HepG2 (cell line): ENCODE results near the gene SASH1. TPM values are rescaled to one million over a fixed set of nuclear protein-coding genes. Genes with fewer than 3 reads are reported as not detected.

Experiments used
- ATAC-seq: fragments of 200-7000 bp; cut with Tn5 transposase; 3 replicates; pipeline ENCODE4 v1.9.1; 2020; ENCODE audit warnings: mild to moderate bottlenecking, moderate library complexity
- BruUV-seq: library from RNA; stranded (reverse); fragments of 400-500 nt; replicated peaks from 2 replicates; lab custom pipeline; 2021; lab: Mats Ljungman, UMichigan
- CTCF ChIA-PET: fragments of 300-600 bp; formaldehyde crosslinking; extraction: SDS; loops from one replicate; lab custom pipeline; 2021; ENCODE audit warnings: low total read pairs, inconsistent platforms, low intra/inter-chr PET ratio; lab: Yijun Ruan, JAX
- POLR2A ChIA-PET: fragments of 350-600 bp; sonication (Branson Sonifier 250); formaldehyde crosslinking; loops from one replicate; lab custom pipeline; 2020; ENCODE audit warnings: antibody characterized with exemption, inconsistent platforms; lab: Yijun Ruan, JAX
- DNase-seq: peaks from one replicate; pipeline ENCODE4 v3.0.0-alpha.2; 2015; ENCODE audit warnings: low spot score
- FAIRE-seq: peaks from 3 replicates; lab custom pipeline; 2011; peaks lifted over from hg19 to GRCh38; lab: Jason Lieb, UNC
- H2AFZ ChIP-seq: one replicate; pipeline ENCODE4 v1.6.1; 2011; ENCODE audit warnings: low read length, inconsistent platforms
- H3K27ac ChIP-seq: fragments of 300-600 bp; 3 replicates; pipeline ENCODE4 v1.8.0; 2011; ENCODE audit warnings: mixed run types, mild to moderate bottlenecking, mixed read lengths, low read length, inconsistent platforms; ENCODE audit not compliant: insufficient read depth; ENCODE audit errors: extremely low read length
- H3K27me3 ChIP-seq, 2 experiments: fragments of 200-600 bp in 1 of 2; 2 replicates in 1 of 2; 3 replicates in 1 of 2; pipeline versions ENCODE4 v1.6.0 to v1.8.0; 2011; ENCODE audit warnings: low read length in 2 of 2, mild to moderate bottlenecking in 2 of 2, moderate library complexity in 2 of 2, inconsistent platforms in 1 of 2; ENCODE audit not compliant: insufficient read depth in 2 of 2, control insufficient read depth in 1 of 2
- H3K36me3 ChIP-seq, 2 experiments: fragments of 200-600 bp in 1 of 2; replicated peaks in 1 of 2; 2 replicates in 1 of 2; 3 replicates in 1 of 2; pipeline versions ENCODE4 v1.5.1 to v1.8.0; 2011; ENCODE audit warnings: low read length in 2 of 2, inconsistent platforms in 1 of 2; ENCODE audit not compliant: insufficient read depth in 2 of 2, control insufficient read depth in 1 of 2
- H3K4me1 ChIP-seq: 2 replicates; pipeline ENCODE4 v1.5.1; 2012; ENCODE audit warnings: low read length, inconsistent platforms; ENCODE audit not compliant: insufficient read depth
- H3K4me2 ChIP-seq: 2 replicates; pipeline ENCODE4 v1.6.0; 2011; ENCODE audit warnings: low read depth, low read length, inconsistent platforms
- H3K4me3 ChIP-seq, 3 experiments: fragments of 200-600 bp in 1 of 3; sonication (generic), shearing (Covaris generic) in 1 of 3; replicated peaks in 1 of 3; 2 replicates each; pipeline ENCODE4 v1.5.1; 2011 to 2016; ENCODE audit warnings: low read length in 3 of 3, inconsistent platforms in 2 of 3, low read depth in 2 of 3, mild to moderate bottlenecking in 2 of 3, control low read depth in 1 of 3, mixed read lengths in 1 of 3; ENCODE audit not compliant: insufficient read depth in 1 of 3
- H3K79me2 ChIP-seq: one replicate; pipeline ENCODE4 v1.6.1; 2011; ENCODE audit warnings: low read length, inconsistent platforms; ENCODE audit not compliant: insufficient read depth
- H3K9ac ChIP-seq: 2 replicates; pipeline ENCODE4 v1.6.0; 2011; ENCODE audit warnings: mild to moderate bottlenecking, low read depth, low read length, inconsistent platforms; ENCODE audit not compliant: insufficient read depth
- H3K9me3 ChIP-seq: 2 replicates; pipeline ENCODE4 v1.5.1; 2012; ENCODE audit warnings: mild to moderate bottlenecking, low read length
- H4K20me1 ChIP-seq: 2 replicates; pipeline ENCODE4 v1.6.0; 2011; ENCODE audit warnings: inconsistent platforms, mild to moderate bottlenecking, low read length, moderate library complexity; ENCODE audit not compliant: insufficient read depth
- ATF1 ChIP-seq: IDR thresholded peaks from 2 replicates; pipeline ENCODE4 v1.6.1; 2016; ENCODE audit warnings: mild to moderate bottlenecking, control low read depth
- NCOA1 ChIP-seq: sonication (generic); formaldehyde crosslinking; IDR thresholded peaks from 2 replicates; pipeline ENCODE4 v1.9.0; 2021; ENCODE audit warnings: missing genetic modification reagents
- RBM22 ChIP-seq: fragments of 200-400 bp; formaldehyde crosslinking; optimal IDR thresholded peaks from 2 replicates; pipeline ENCODE3; 2017; ENCODE audit warnings: mild to moderate bottlenecking, low read length, moderate library complexity
- SNAPC2 ChIP-seq: sonication (generic); formaldehyde crosslinking; IDR thresholded peaks from 2 replicates; pipeline ENCODE4 v1.8.1; 2022; ENCODE audit warnings: mild to moderate bottlenecking, missing genetic modification reagents
- ZHX2 ChIP-seq, 2 experiments: sonication (generic) in 1 of 2; formaldehyde crosslinking in 1 of 2; IDR thresholded peaks; 2 replicates each; pipeline versions ENCODE4 v1.6.1 to v1.9.0; 2014 to 2022; ENCODE audit warnings: antibody characterized with exemption in 1 of 2, borderline replicate concordance in 1 of 2, inconsistent platforms in 1 of 2, low read depth in 1 of 2, missing genetic modification reagents in 1 of 2
- ZKSCAN5 ChIP-seq: sonication (generic); formaldehyde crosslinking; IDR thresholded peaks from 2 replicates; pipeline ENCODE4 v1.5.1; 2020; ENCODE audit warnings: mild to moderate bottlenecking, missing genetic modification reagents
- ZMAT3 ChIP-seq: sonication (generic); formaldehyde crosslinking; conservative IDR thresholded peaks from 2 replicates; pipeline ENCODE4 v1.7.0; 2021; ENCODE audit warnings: missing genetic modification reagents
- ZNF256 ChIP-seq: sonication (generic); formaldehyde crosslinking; conservative IDR thresholded peaks from 2 replicates; pipeline ENCODE4 v1.4.0; 2020; ENCODE audit warnings: missing genetic modification reagents
- ZNF644 ChIP-seq: IDR thresholded peaks from 2 replicates; pipeline ENCODE4 v1.6.1; 2016; ENCODE audit warnings: low read depth
- ZNF878 ChIP-seq: sonication (generic); formaldehyde crosslinking; IDR thresholded peaks from 2 replicates; pipeline ENCODE4 v1.8.1; 2023; ENCODE audit warnings: mild to moderate bottlenecking, missing genetic modification reagents, moderate library complexity
- WGBS: methylation state at CpG from one replicate; pipeline ENCODE4 v1.1.6; 2017; ENCODE audit warnings: low lambda C conversion rate; 5-methylcytosine and 5-hydroxymethylcytosine counted together
- in situ Hi-C: cut with HindIII; loops from 2 replicates; pipeline ENCODE4 v1.10.0; 2017; ENCODE audit warnings: low pct_unique_long_range_greater_than_20kb; ENCODE audit not compliant: extremely low pct_ligation_motif_present
- intact Hi-C: fragments of 100-400 bp; cut with micrococcal nuclease; formaldehyde crosslinking; loops from one replicate; pipeline ENCODE4 v1.10.0; 2022; ENCODE audit not compliant: unreplicated experiment
- polyA plus RNA-seq, 8 experiments: library from polyadenylated mRNA; depleted of rRNA in 3 of 8; stranded (reverse) in 7 of 8; unstranded in 1 of 8; fragments of >200 nt; fragmentation: Illumina TruSeq in 4 of 8; extraction: Trizol in 4 of 8; gene quantifications; 2 replicates each; pipeline versions ENCODE4 v1.2.1 to v1.2.3, GENCODE V29; 2011 to 2016; ENCODE audit warnings: low read depth in 4 of 8, missing spikeins in 1 of 8, mixed read lengths in 1 of 8; ENCODE audit not compliant: insufficient read depth in 1 of 8
- total RNA-seq, 5 experiments: library from RNA; depleted of rRNA; stranded (reverse); fragments of >200 nt; fragmentation: Illumina TruSeq; extraction: Trizol; gene quantifications; 2 replicates each; pipeline ENCODE4 v1.2.3, GENCODE V29; 2016; ENCODE audit warnings: low read depth in 1 of 5
- TF ChIP-seq, protein P1 (sequence below): sonication (generic); formaldehyde crosslinking; IDR thresholded peaks from 2 replicates; pipeline ENCODE4 v1.4.0; 2020; ENCODE audit warnings: missing genetic modification reagents, borderline replicate concordance

The SASH1 gene
- total and polyA plus RNA-seq, 2 of the 13 experiments (the other 11 are each of a cell fraction or from before 2014, with no cell fraction given), result 7.5 to 8.2 TPM

DNA sequence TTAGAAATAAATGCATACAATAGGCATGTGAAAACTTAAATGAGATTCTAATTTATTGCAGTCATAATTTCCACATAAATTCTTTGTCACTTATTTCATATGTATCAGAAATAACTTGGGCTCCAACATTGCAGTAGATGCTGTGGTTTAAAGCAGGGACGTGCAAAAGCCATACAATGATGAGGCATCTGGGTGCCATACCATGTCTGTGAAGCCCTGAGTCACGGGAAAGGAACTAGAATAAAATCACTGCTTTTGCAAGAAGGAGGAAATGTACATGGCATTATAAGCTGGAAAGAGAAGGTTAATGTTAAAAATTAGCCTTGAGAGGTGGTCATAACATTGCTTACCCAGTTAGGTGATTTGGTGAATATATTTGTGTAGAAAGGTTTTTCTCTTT is 180.4 kb downstream of the SASH1 start (continued):
- TF ChIP-seq ZHX2 (IDR thresholded peaks at IDR 0.05; ENCODE audit: low read depth) (no peak), ZHX2 (CRISPR knock-in tag; IDR thresholded peaks at IDR 0.05; ENCODE audit: borderline replicate concordance) (no peak)

GRCh38 chr6:148523551-148523950 is 180.9 kb downstream of the SASH1 start:
- 72% methylated on average over 4 of the region's 4 CpGs for WGBS
- TF ChIP-seq RBM22 (no peak), ZKSCAN5 (CRISPR knock-in tag) (no peak), ZNF878 (CRISPR knock-in tag) (no peak), ZNF256 (no peak), ZMAT3 (CRISPR knock-in tag) (no peak), ZNF644 (CRISPR knock-in tag) (no peak), ATF1 (CRISPR knock-in tag) (no peak), NCOA1 (CRISPR knock-in tag) (no peak), SNAPC2 (CRISPR knock-in tag) (no peak)
- TF ChIP-seq, protein P1, sequence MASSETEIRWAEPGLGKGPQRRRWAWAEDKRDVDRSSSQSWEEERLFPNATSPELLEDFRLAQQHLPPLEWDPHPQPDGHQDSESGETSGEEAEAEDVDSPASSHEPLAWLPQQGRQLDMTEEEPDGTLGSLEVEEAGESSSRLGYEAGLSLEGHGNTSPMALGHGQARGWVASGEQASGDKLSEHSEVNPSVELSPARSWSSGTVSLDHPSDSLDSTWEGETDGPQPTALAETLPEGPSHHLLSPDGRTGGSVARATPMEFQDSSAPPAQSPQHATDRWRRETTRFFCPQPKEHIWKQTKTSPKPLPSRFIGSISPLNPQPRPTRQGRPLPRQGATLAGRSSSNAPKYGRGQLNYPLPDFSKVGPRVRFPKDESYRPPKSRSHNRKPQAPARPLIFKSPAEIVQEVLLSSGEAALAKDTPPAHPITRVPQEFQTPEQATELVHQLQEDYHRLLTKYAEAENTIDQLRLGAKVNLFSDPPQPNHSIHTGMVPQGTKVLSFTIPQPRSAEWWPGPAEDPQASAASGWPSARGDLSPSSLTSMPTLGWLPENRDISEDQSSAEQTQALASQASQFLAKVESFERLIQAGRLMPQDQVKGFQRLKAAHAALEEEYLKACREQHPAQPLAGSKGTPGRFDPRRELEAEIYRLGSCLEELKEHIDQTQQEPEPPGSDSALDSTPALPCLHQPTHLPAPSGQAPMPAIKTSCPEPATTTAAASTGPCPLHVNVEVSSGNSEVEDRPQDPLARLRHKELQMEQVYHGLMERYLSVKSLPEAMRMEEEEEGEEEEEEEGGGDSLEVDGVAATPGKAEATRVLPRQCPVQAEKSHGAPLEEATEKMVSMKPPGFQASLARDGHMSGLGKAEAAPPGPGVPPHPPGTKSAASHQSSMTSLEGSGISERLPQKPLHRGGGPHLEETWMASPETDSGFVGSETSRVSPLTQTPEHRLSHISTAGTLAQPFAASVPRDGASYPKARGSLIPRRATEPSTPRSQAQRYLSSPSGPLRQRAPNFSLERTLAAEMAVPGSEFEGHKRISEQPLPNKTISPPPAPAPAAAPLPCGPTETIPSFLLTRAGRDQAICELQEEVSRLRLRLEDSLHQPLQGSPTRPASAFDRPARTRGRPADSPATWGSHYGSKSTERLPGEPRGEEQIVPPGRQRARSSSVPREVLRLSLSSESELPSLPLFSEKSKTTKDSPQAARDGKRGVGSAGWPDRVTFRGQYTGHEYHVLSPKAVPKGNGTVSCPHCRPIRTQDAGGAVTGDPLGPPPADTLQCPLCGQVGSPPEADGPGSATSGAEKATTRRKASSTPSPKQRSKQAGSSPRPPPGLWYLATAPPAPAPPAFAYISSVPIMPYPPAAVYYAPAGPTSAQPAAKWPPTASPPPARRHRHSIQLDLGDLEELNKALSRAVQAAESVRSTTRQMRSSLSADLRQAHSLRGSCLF (CRISPR knock-in tag), result no peak

More at GRCh38 chr6:148523551-148523950, 180.9 kb downstream of the SASH1 start:
- FAIRE-seq (no peak), DNase-seq (no peak), ATAC-seq (no peak)
- Histone ChIP-seq H3K36me3 (peaks cover 4 to 42% of the 10 kb centered on the region in 2 experiments; a peak in 3 of 5 replicates), H3K27me3 (no peaks in the 10 kb centered on the region), H4K20me1 (no peaks in the 10 kb centered on the region), H3K27ac (no peak overlapping the region), H3K9ac (no peak overlapping the region), H3K4me1 (no peaks in the 10 kb centered on the region), H3K4me2 (no peak overlapping the region), H3K9me3 (no peaks in the 10 kb centered on the region), H3K4me3 (no peak overlapping the region), H3K79me2 (no peaks in the 10 kb centered on the region), H2AFZ (no peak overlapping the region)
- ChIA-PET CTCF (no interaction called here), POLR2A (no interaction called here)
- in situ Hi-C loops, result no loop called here
- TSS peak; percentile 29 for BruUV-seq
- intact Hi-C loops, result no loop called here
